Keratinocyte (primary cell): ENCODE results near the gene ACACB.

Source experiments
- CTCF ChIP-seq, 3 experiments: IDR thresholded peaks in 1 of 3; conservative IDR thresholded peaks in 1 of 3; optimal IDR thresholded peaks in 1 of 3; 2 replicates in 2 of 3; 3 replicates in 1 of 3; pipeline versions ENCODE3 to v1.5.1; 2011; ENCODE audit warnings: low read length in 3 of 3, mild to moderate bottlenecking in 3 of 3, moderate library complexity in 2 of 3, control low read depth in 1 of 3, inconsistent platforms in 1 of 3; ENCODE audit not compliant: insufficient read depth in 2 of 3; ENCODE audit errors: extremely low read depth in 1 of 3
- EZH2 ChIP-seq: IDR thresholded peaks from one replicate; pipeline ENCODE4 v1.6.1; 2012; ENCODE audit warnings: inconsistent platforms, mild to moderate bottlenecking, low read length, moderate library complexity

GRCh38 chr12:109098651-109099050, 17.7 kb upstream of the ACACB start:
- TF ChIP-seq CTCF (optimal IDR thresholded peaks at IDR 0.05 in 1 of 3, IDR thresholded peaks at IDR 0.05 in 1 of 3, conservative IDR thresholded peaks at IDR 0.05 in 1 of 3; ENCODE audit: extremely low read depth in 1 of 3, insufficient read depth in 2 of 3, low read length in 3 of 3) (no peak), EZH2 (no peak)
